Measurements from ENCODE around the gene GEMIN5.

The GEMIN5 gene

GRCh38 chr5:154893381-154893780 is 44.6 kb downstream of the GEMIN5 start:
- in situ Hi-C loops (cut with MboI; ENCODE audit: low sequenced_read_pairs, unreplicated experiment) = no loop called here
- DNase-seq (ENCODE audit: low spot score) = no peak
- TF ChIP-seq CTCF (IDR thresholded peaks at IDR 0.05; ENCODE audit: borderline replicate concordance, control extremely low read depth, extremely low read depth, insufficient read depth, missing control alignments) = no peak

- in situ Hi-C loops (cut with MboI; ENCODE audit: low sequenced_read_pairs, unreplicated experiment) = no loop called here
- DNase-seq (ENCODE audit: low spot score) = no peak
- no peak for TF ChIP-seq CTCF (IDR thresholded peaks at IDR 0.05; ENCODE audit: borderline replicate concordance, control extremely low read depth, extremely low read depth, insufficient read depth, missing control alignments)
These were observed 45.6 kb downstream of the GEMIN5 start for GRCh38 chr5:154892369-154892771.

- no peak for DNase-seq (ENCODE audit: low spot score)
- no peak for TF ChIP-seq CTCF (IDR thresholded peaks at IDR 0.05; ENCODE audit: borderline replicate concordance, control extremely low read depth, extremely low read depth, insufficient read depth, missing control alignments)
- in situ Hi-C loops (cut with MboI; ENCODE audit: low sequenced_read_pairs, unreplicated experiment) = no loop called here
These were observed 52.6 kb downstream of the GEMIN5 start for GRCh38 chr5:154885439-154885838.

GRCh38 chr5:154884424-154884823 is 53.6 kb downstream of the GEMIN5 start:
- in situ Hi-C loops (cut with MboI; ENCODE audit: low sequenced_read_pairs, unreplicated experiment) = no loop called here
- TF ChIP-seq CTCF (IDR thresholded peaks at IDR 0.05; ENCODE audit: borderline replicate concordance, control extremely low read depth, extremely low read depth, insufficient read depth, missing control alignments) = no peak
- DNase-seq (ENCODE audit: low spot score) = no peak

GRCh38 chr5:154881986-154882385 is 56.0 kb downstream of the GEMIN5 start:
- TF ChIP-seq CTCF (IDR thresholded peaks at IDR 0.05; ENCODE audit: borderline replicate concordance, control extremely low read depth, extremely low read depth, insufficient read depth, missing control alignments) = no peak
- no peak for DNase-seq (ENCODE audit: low spot score)
- in situ Hi-C loops (cut with MboI; ENCODE audit: low sequenced_read_pairs, unreplicated experiment) = no loop called here

GRCh38 chr5:154878642-154879335 is 59.2 kb downstream of the GEMIN5 start:
- DNase-seq (ENCODE audit: low spot score) = no peak
- in situ Hi-C loops (cut with MboI; ENCODE audit: low sequenced_read_pairs, unreplicated experiment) = no loop called here
- TF ChIP-seq CTCF (IDR thresholded peaks at IDR 0.05; ENCODE audit: borderline replicate concordance, control extremely low read depth, extremely low read depth, insufficient read depth, missing control alignments) = no peak

Measured in GM13976 (cell line).